ENCODE results near the gene TRPV3.

- TF ChIP-seq CTCF (IDR thresholded peaks at IDR 0.05) (no peak), POLR2A (IDR thresholded peaks at IDR 0.05) (no peak)
These were observed 72.0 kb downstream of the TRPV3 start for GRCh38 chr17:3485481-3486068.
